H1 (cell line): ENCODE data around the gene MIR17HG. TPM values are rescaled to one million over a fixed set of nuclear protein-coding genes. Genes with fewer than 3 reads are reported as not detected.

Experiments used
- CTCF ChIA-PET: fragments of 300-600 bp; sonication (Branson Sonifier 250); formaldehyde crosslinking; loops from one replicate; lab custom pipeline; 2021; ENCODE audit not compliant: partially characterized antibody; lab: Charles Lee
- POLR2A ChIA-PET: fragments of 300-600 bp; sonication (Branson Sonifier 250); formaldehyde crosslinking; loops from one replicate; lab custom pipeline; 2021; ENCODE audit warnings: inconsistent platforms; ENCODE audit not compliant: partially characterized antibody; lab: Charles Lee
- DNase-seq, 2 experiments: peaks; one replicate each; pipeline versions ENCODE4 v3.0.0 to v3.0.0-alpha.2; 2010 to 2022; ENCODE audit warnings: low spot score in 2 of 2, low read depth in 1 of 2, mixed read lengths in 1 of 2
- FAIRE-seq: peaks from 2 replicates; lab custom pipeline; 2011; peaks lifted over from hg19 to GRCh38; lab: Jason Lieb, UNC
- H2AFZ ChIP-seq: 2 replicates; pipeline ENCODE4 v1.8.1; 2012; ENCODE audit warnings: low read length, inconsistent platforms
- H2AK5ac ChIP-seq: 2 replicates; pipeline ENCODE4 v1.6.1; 2013; ENCODE audit warnings: low read depth, low read length
- H2BK120ac ChIP-seq: replicated peaks from 2 replicates; pipeline ENCODE3; 2013; ENCODE audit warnings: low read depth, low read length, inconsistent platforms
- H2BK12ac ChIP-seq: 2 replicates; pipeline ENCODE4 v1.6.1; 2013; ENCODE audit warnings: low read depth, low read length
- H2BK15ac ChIP-seq: 2 replicates; pipeline ENCODE4 v1.6.1; 2013; ENCODE audit warnings: low read length
- H2BK20ac ChIP-seq: 2 replicates; pipeline ENCODE4 v1.6.1; 2013; ENCODE audit warnings: low read length
- H2BK5ac ChIP-seq: 2 replicates; pipeline ENCODE4 v1.6.1; 2013; ENCODE audit warnings: low read depth, low read length
- H3K14ac ChIP-seq: 2 replicates; pipeline ENCODE4 v1.6.1; 2013; ENCODE audit warnings: inconsistent platforms; ENCODE audit not compliant: insufficient read length
- H3K18ac ChIP-seq: 2 replicates; pipeline ENCODE4 v1.6.1; 2013; ENCODE audit warnings: low read length; ENCODE audit errors: extremely low read depth
- H3K23ac ChIP-seq: 2 replicates; pipeline ENCODE4 v1.6.1; 2013; ENCODE audit warnings: inconsistent platforms; ENCODE audit not compliant: insufficient read length
- H3K23me2 ChIP-seq: 2 replicates; pipeline ENCODE4 v1.6.1; 2013; ENCODE audit warnings: low read depth, low read length
- H3K27ac ChIP-seq: 2 replicates; pipeline ENCODE4 v1.6.1; 2011; ENCODE audit warnings: low read depth, low read length, inconsistent platforms
- H3K27me3 ChIP-seq, 4 experiments: replicated peaks in 1 of 4; 1 replicate in 1 of 4; 2 replicates in 3 of 4; pipeline versions ENCODE4 v1.6.1 to v1.8.1; 2011 to 2013; ENCODE audit warnings: low read length in 3 of 4, mild to moderate bottlenecking in 3 of 4, inconsistent platforms in 2 of 4, mixed read lengths in 2 of 4, moderate library complexity in 1 of 4; ENCODE audit not compliant: control insufficient read depth in 3 of 4, insufficient read depth in 3 of 4; ENCODE audit errors: extremely low read depth in 1 of 4
- H3K36me3 ChIP-seq, 4 experiments: 2 replicates each; pipeline versions ENCODE4 v1.6.1 to v1.8.1; 2011 to 2013; ENCODE audit warnings: mild to moderate bottlenecking in 4 of 4, low read length in 3 of 4, moderate library complexity in 2 of 4, control low read depth in 1 of 4, inconsistent platforms in 1 of 4; ENCODE audit not compliant: insufficient read depth in 4 of 4, control insufficient read depth in 2 of 4
- H3K4ac ChIP-seq: replicated peaks from 2 replicates; pipeline ENCODE3; 2013; ENCODE audit warnings: low read length, low read depth, mixed read lengths, inconsistent platforms; ENCODE audit not compliant: insufficient read length
- H3K4me1 ChIP-seq, 4 experiments: replicated peaks in 1 of 4; 1 replicate in 1 of 4; 2 replicates in 3 of 4; pipeline versions ENCODE4 v1.6.1 to v1.8.1; 2011 to 2013; ENCODE audit warnings: low read length in 3 of 4, inconsistent platforms in 2 of 4, mixed read lengths in 1 of 4; ENCODE audit not compliant: insufficient read depth in 4 of 4, control insufficient read depth in 3 of 4
- H3K4me2 ChIP-seq, 2 experiments: 2 replicates each; pipeline versions ENCODE4 v1.6.1 to v1.8.1; 2011 to 2013; ENCODE audit warnings: low read depth in 2 of 2, low read length in 2 of 2, control low read depth in 1 of 2, inconsistent platforms in 1 of 2, mild to moderate bottlenecking in 1 of 2; ENCODE audit not compliant: insufficient read depth in 1 of 2
- H3K4me3 ChIP-seq, 4 experiments: fragments of 200-600, 300-600 bp in 1 of 4; sonication (generic), shearing (Covaris generic), sonication (Bioruptor Twin) in 1 of 4; 2 replicates each; pipeline versions ENCODE4 v1.5.1 to v1.8.1; 2011 to 2016; ENCODE audit warnings: low read length in 4 of 4, low read depth in 3 of 4, control low read depth in 2 of 4, inconsistent platforms in 2 of 4, mild to moderate bottlenecking in 2 of 4, mixed read lengths in 1 of 4, moderate library complexity in 1 of 4; ENCODE audit not compliant: insufficient read depth in 2 of 4; ENCODE audit errors: extremely low read depth in 1 of 4
- H3K56ac ChIP-seq: replicated peaks from 2 replicates; pipeline ENCODE3; 2013; ENCODE audit warnings: low read depth, mild to moderate bottlenecking, mixed read lengths, low read length, inconsistent platforms; ENCODE audit not compliant: insufficient read length
- H3K79me1 ChIP-seq: 2 replicates; pipeline ENCODE4 v1.6.1; 2013; ENCODE audit warnings: low read depth, low read length, control low read depth
- H3K79me2 ChIP-seq, 2 experiments: 2 replicates each; pipeline versions ENCODE4 v1.6.1 to v1.8.1; 2012 to 2013; ENCODE audit warnings: low read length in 2 of 2, mild to moderate bottlenecking in 2 of 2, inconsistent platforms in 1 of 2; ENCODE audit not compliant: insufficient read depth in 2 of 2, control insufficient read depth in 1 of 2
- H3K9ac ChIP-seq, 4 experiments: replicated peaks in 1 of 4; 1 replicate in 1 of 4; 2 replicates in 3 of 4; pipeline versions ENCODE4 v1.6.1 to v1.8.1; 2011 to 2013; ENCODE audit warnings: low read depth in 3 of 4, low read length in 3 of 4, control low read depth in 2 of 4, mild to moderate bottlenecking in 2 of 4, moderate library complexity in 2 of 4, inconsistent platforms in 1 of 4; ENCODE audit errors: extremely low read depth in 1 of 4
- H3K9me3 ChIP-seq, 2 experiments: 2 replicates each; pipeline versions ENCODE4 v1.6.1 to v1.8.1; 2012 to 2013; ENCODE audit warnings: mild to moderate bottlenecking in 2 of 2, moderate library complexity in 2 of 2, control low read depth in 1 of 2, inconsistent platforms in 1 of 2, low read depth in 1 of 2, low read length in 1 of 2, mixed read lengths in 1 of 2; ENCODE audit not compliant: insufficient read depth in 2 of 2
- H4K20me1 ChIP-seq, 2 experiments: replicated peaks in 1 of 2; 2 replicates each; pipeline versions ENCODE3 to v1.8.1; 2011 to 2013; ENCODE audit warnings: inconsistent platforms in 2 of 2, low read length in 2 of 2, mild to moderate bottlenecking in 1 of 2; ENCODE audit not compliant: insufficient read depth in 2 of 2, control insufficient read depth in 1 of 2
- H4K5ac ChIP-seq: 2 replicates; pipeline ENCODE4 v1.6.1; 2013; ENCODE audit warnings: low read length, low read depth, mixed read lengths, inconsistent platforms; ENCODE audit not compliant: insufficient read length
- H4K8ac ChIP-seq: 2 replicates; pipeline ENCODE4 v1.8.0; 2013; ENCODE audit warnings: mild to moderate bottlenecking, moderate library complexity, low read length, inconsistent platforms; ENCODE audit not compliant: insufficient read depth; ENCODE audit errors: extremely low read depth
- H4K91ac ChIP-seq: replicated peaks from 2 replicates; pipeline ENCODE3; 2013; ENCODE audit warnings: low read length, mixed read lengths, inconsistent platforms; ENCODE audit not compliant: insufficient read length
- CTBP2 ChIP-seq: IDR thresholded peaks from 2 replicates; pipeline ENCODE4 v1.7.0; 2011; ENCODE audit warnings: borderline replicate concordance, mild to moderate bottlenecking, moderate library complexity, mixed read lengths, low read length; ENCODE audit not compliant: insufficient read depth, insufficient read length
- HDAC6 ChIP-seq: IDR thresholded peaks from one replicate; pipeline ENCODE4 v1.7.1; 2012; ENCODE audit warnings: low read depth, mild to moderate bottlenecking, inconsistent platforms, low read length, moderate library complexity
- JUND ChIP-seq: IDR thresholded peaks from 2 replicates; pipeline ENCODE4 v1.6.1; 2011; ENCODE audit warnings: mild to moderate bottlenecking, improper control_type of control experiment, low read length
- KDM1A ChIP-seq: fragments of 200-600, 300-600 bp; sonication (generic); IDR thresholded peaks from 2 replicates; pipeline ENCODE4 v1.7.1; 2016; ENCODE audit warnings: mild to moderate bottlenecking, low read length, borderline replicate concordance
- NANOG ChIP-seq: IDR thresholded peaks from 2 replicates; pipeline ENCODE4 v1.6.1; 2011; ENCODE audit warnings: low read length, low read depth, mild to moderate bottlenecking, inconsistent platforms; ENCODE audit not compliant: insufficient read depth, poor library complexity, severe bottlenecking
- RXRA ChIP-seq: IDR thresholded peaks from 2 replicates; pipeline ENCODE4 v1.6.1; 2011; ENCODE audit warnings: low read depth, mild to moderate bottlenecking, low read length, moderate library complexity; ENCODE audit not compliant: insufficient read depth
- SIRT6 ChIP-seq: IDR thresholded peaks from one replicate; pipeline ENCODE4 v1.7.1; 2012; ENCODE audit warnings: low read length, inconsistent platforms
- SP4 ChIP-seq: IDR thresholded peaks from 2 replicates; pipeline ENCODE4 v1.6.1; 2012; ENCODE audit warnings: low read length, inconsistent platforms
- SUZ12 ChIP-seq: fragments of 200-600 bp; sonication (generic); IDR thresholded peaks from 2 replicates; pipeline ENCODE4 v1.6.1; 2012; ENCODE audit warnings: mild to moderate bottlenecking, inconsistent platforms, low read length, moderate library complexity, mixed read lengths
- TAF7 ChIP-seq: optimal IDR thresholded peaks from 2 replicates; pipeline ENCODE3; 2011; ENCODE audit warnings: low read depth, mild to moderate bottlenecking, inconsistent platforms, low read length, moderate library complexity, borderline replicate concordance
- TBP ChIP-seq: IDR thresholded peaks from 2 replicates; pipeline ENCODE4 v1.6.1; 2011; ENCODE audit warnings: low read depth, low read length, improper control_type of control experiment
- WGBS, 2 experiments: shearing (Covaris generic) in 1 of 2; methylation state at CpG; one replicate each; pipeline versions ENCODE4 v1.1.6 to v1.1.7; 2013 to 2015; ENCODE audit warnings: low lambda C conversion rate in 2 of 2, mixed read lengths in 2 of 2, inconsistent platforms in 1 of 2, low coverage in 1 of 2, missing lambda C conversion rate in 1 of 2; ENCODE audit not compliant: insufficient replicate concordance in 2 of 2, insufficient coverage in 1 of 2, insufficient read length in 1 of 2; ENCODE audit errors: extremely low coverage in 1 of 2, missing lambda C conversion rate in 1 of 2; 5-methylcytosine and 5-hydroxymethylcytosine counted together
- polyA plus RNA-seq, 7 experiments: library from polyadenylated mRNA; depleted of rRNA in 3 of 7; stranded (reverse) in 5 of 7; unstranded in 2 of 7; fragments of >200 nt in 5 of 7; fragments of 200-250 nt in 2 of 7; gene quantifications; 1 replicate in 5 of 7; 2 replicates in 1 of 7; 4 replicates in 1 of 7; pipeline versions ENCODE4 v1.2.1 to v1.2.3, GENCODE V29; 2011 to 2013; ENCODE audit warnings: missing spikeins in 2 of 7, mixed read lengths in 2 of 7
- total RNA-seq: library from RNA; stranded (reverse); fragmentation: NEBNext Ultra II Directional; extraction: Animal tissue kit (Norgen Biotek cat#: 25700); gene quantifications from 2 replicates; pipeline ENCODE4 v1.2.1, GENCODE V29; 2021

MIR17HG gene
- total and polyA plus RNA-seq, 2 of the 8 experiments (the other 6 are each of a cell fraction or from before 2014, with no cell fraction given): 11.5 to 36.9 TPM

- H4K20me1 ChIP-seq: no peaks in the 10 kb centered on the region
- no peak overlapping the region for H4K5ac ChIP-seq
- H3K23me2 ChIP-seq: no peaks in the 10 kb centered on the region
- TF ChIP-seq RXRA (no peak), TBP (no peak), SUZ12 (no peak), HDAC6 (no peak), NANOG (no peak), CTBP2 (no peak), TAF7 (no peak), KDM1A (no peak), JUND (no peak), SIRT6 (no peak), SP4 (no peak)
- TF ChIP-seq, all 59 proteins: peak for 0
- Histone ChIP-seq H3K27ac (no peak overlapping the region), H4K91ac (no peak overlapping the region), H3K4ac (no peak overlapping the region), H3K14ac (no peak overlapping the region), H2BK15ac (no peak overlapping the region), H3K27me3 (no peaks in the 10 kb centered on the region), H2BK120ac (no peak overlapping the region), H2AFZ (no peak overlapping the region), H2AK5ac (no peak overlapping the region), H2BK12ac (no peak overlapping the region), H4K8ac (no peak overlapping the region), H3K4me3 (no peak overlapping the region), H3K79me1 (no peaks in the 10 kb centered on the region), H3K9ac (no peak overlapping the region), H3K79me2 (no peaks in the 10 kb centered on the region), H3K56ac (no peak overlapping the region), H3K4me2 (no peak overlapping the region), H3K9me3 (no peaks in the 10 kb centered on the region), H3K18ac (no peak overlapping the region), H2BK5ac (no peak overlapping the region), H3K23ac (no peak overlapping the region), H2BK20ac (no peak overlapping the region), H3K4me1 (no peaks in the 10 kb centered on the region), H3K36me3 (no peaks in the 10 kb centered on the region)
- 99% methylated on average over 5 of the region's 5 CpGs; no CpG with 5 or more reads in 1 of the 2 experiments for WGBS, 2 experiments
- POLR2A ChIA-PET: no interaction called here
- CTCF ChIA-PET: interaction anchor here (0.9 kb wide), 1 partner anchor 19 kb away, joined by 4 read pairs; no protein-coding TSS in a partner anchor
- FAIRE-seq: no peak
- DNase-seq: no peak
Observed at GRCh38 chr13:91303031-91303430, 44.5 kb upstream of the MIR17HG start.
